Gastroesophageal sphincter (tissue), 3 donors: ENCODE results near the gene CLEC4A.
"Not testable (repeated sequence)": the region's sequence is repeated elsewhere in the genome, so short reads cannot be mapped to it uniquely, and the experiment has no call there.

ENCODE experiments used
- CTCF ChIP-seq, 4 experiments: fragments of 200-600 bp in 2 of 4; fragments of 450-650 bp in 2 of 4; sonication (generic) in 1 of 4; IDR thresholded peaks; one replicate each; pipeline ENCODE4 v1.5.1; 2017 to 2019; ENCODE audit warnings: antibody characterized with exemption in 4 of 4, mild to moderate bottlenecking in 2 of 4, moderate library complexity in 2 of 4
- EP300 ChIP-seq: sonication (generic); formaldehyde crosslinking; IDR thresholded peaks from one replicate; pipeline ENCODE4 v1.6.1; 2017; ENCODE audit warnings: antibody characterized with exemption, mild to moderate bottlenecking
- POLR2A ChIP-seq, 2 donors: fragments of 450-650 bp; IDR thresholded peaks; one replicate each; pipeline ENCODE4 v1.6.1; 2017; ENCODE audit warnings: antibody characterized with exemption in 2 of 2, mild to moderate bottlenecking in 2 of 2, moderate library complexity in 1 of 2
- POLR2AphosphoS5 ChIP-seq: sonication (generic); formaldehyde crosslinking; IDR thresholded peaks from one replicate; pipeline ENCODE4 v1.6.1; 2017; ENCODE audit warnings: antibody characterized with exemption

- not testable (repeated sequence) for TF ChIP-seq CTCF (IDR thresholded peaks at IDR 0.05); POLR2AphosphoS5; EP300; POLR2A (IDR thresholded peaks at IDR 0.05)
These were observed 49.5 kb downstream of the CLEC4A start for GRCh38 chr12:8172911-8173310.
